ENCODE results near the gene RANBP1. TPM values are rescaled to one million over a fixed set of nuclear protein-coding genes. Genes with fewer than 3 reads are reported as not detected.

The RANBP1 gene
- polyA plus RNA-seq, 2 of the 4 experiments (the other 2 are of a cell fraction), result 239 to 338 TPM

GRCh38 chr22:20136603-20136873, 20.6 kb downstream of the RANBP1 start:
- no peaks in the 10 kb centered on the region for H3K9me3 ChIP-seq
- ATAC-seq, result no peak
- H3K4me2 ChIP-seq, result no peak overlapping the region
- no peak overlapping the region for H3K27ac ChIP-seq
- no peak for TF ChIP-seq PBX3 (IDR thresholded peaks at IDR 0.05)
- TF ChIP-seq JUN (IDR thresholded peaks at IDR 0.05), result no peak
- TF ChIP-seq TP53 (CRISPR knock-in tag; IDR thresholded peaks at IDR 0.05), result no peak
- TF ChIP-seq CBX8 (IDR thresholded peaks at IDR 0.05), result no peak
- TF ChIP-seq, protein P1, sequence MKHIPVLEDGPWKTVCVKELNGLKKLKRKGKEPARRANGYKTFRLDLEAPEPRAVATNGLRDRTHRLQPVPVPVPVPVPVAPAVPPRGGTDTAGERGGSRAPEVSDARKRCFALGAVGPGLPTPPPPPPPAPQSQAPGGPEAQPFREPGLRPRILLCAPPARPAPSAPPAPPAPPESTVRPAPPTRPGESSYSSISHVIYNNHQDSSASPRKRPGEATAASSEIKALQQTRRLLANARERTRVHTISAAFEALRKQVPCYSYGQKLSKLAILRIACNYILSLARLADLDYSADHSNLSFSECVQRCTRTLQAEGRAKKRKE (CRISPR knock-in tag; IDR thresholded peaks at IDR 0.05; ENCODE audit: low read depth), result no peak
- TF ChIP-seq EP300 (IDR thresholded peaks at IDR 0.05), result no peak
- no peak for TF ChIP-seq RNF2 (IDR thresholded peaks at IDR 0.05; ENCODE audit: borderline replicate concordance, low read depth)
- TF ChIP-seq, protein P2, sequence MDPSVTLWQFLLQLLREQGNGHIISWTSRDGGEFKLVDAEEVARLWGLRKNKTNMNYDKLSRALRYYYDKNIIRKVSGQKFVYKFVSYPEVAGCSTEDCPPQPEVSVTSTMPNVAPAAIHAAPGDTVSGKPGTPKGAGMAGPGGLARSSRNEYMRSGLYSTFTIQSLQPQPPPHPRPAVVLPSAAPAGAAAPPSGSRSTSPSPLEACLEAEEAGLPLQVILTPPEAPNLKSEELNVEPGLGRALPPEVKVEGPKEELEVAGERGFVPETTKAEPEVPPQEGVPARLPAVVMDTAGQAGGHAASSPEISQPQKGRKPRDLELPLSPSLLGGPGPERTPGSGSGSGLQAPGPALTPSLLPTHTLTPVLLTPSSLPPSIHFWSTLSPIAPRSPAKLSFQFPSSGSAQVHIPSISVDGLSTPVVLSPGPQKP (IDR thresholded peaks at IDR 0.05; ENCODE audit: low read depth, low read length), result no peak
- TF ChIP-seq CHD2 (IDR thresholded peaks at IDR 0.05; ENCODE audit: low read length, partially characterized antibody), result no peak
- TF ChIP-seq CTCF (IDR thresholded peaks at IDR 0.05), result no peak
- TF ChIP-seq HEYL (CRISPR knock-in tag; IDR thresholded peaks at IDR 0.05), result no peak
- no peak for TF ChIP-seq MYC (IDR thresholded peaks at IDR 0.05; ENCODE audit: borderline replicate concordance, low read length)
- no peak for TF ChIP-seq ZNF302 (CRISPR knock-in tag; IDR thresholded peaks at IDR 0.05)
- TF ChIP-seq ZC3H11A (IDR thresholded peaks at IDR 0.05), result no peak
- no peak for TF ChIP-seq RARB (CRISPR knock-in tag; IDR thresholded peaks at IDR 0.05)
- TF ChIP-seq POLR2A (IDR thresholded peaks at IDR 0.05; ENCODE audit: low read length), result no peak
- peaks cover 7% of the 10 kb centered on the region; the same call in 1 of the 3 replicates for H3K4me1 ChIP-seq
- ChIA-PET CTCF (interaction anchor here (1.4 kb wide), 1 partner anchor 20 kb away, joined by 3 read pairs; no protein-coding TSS in a partner anchor), POLR2A (no interaction called here)
- no peak for FAIRE-seq
- DNase-seq (ENCODE audit: low read depth in 1 of 2, low spot score in 1 of 2), result no peak
- H3K4me3 ChIP-seq, result no peak overlapping the region
- WGBS (ENCODE audit: missing lambda C conversion rate), result 92% methylated on average over 5 of the region's 5 CpGs

DNA sequence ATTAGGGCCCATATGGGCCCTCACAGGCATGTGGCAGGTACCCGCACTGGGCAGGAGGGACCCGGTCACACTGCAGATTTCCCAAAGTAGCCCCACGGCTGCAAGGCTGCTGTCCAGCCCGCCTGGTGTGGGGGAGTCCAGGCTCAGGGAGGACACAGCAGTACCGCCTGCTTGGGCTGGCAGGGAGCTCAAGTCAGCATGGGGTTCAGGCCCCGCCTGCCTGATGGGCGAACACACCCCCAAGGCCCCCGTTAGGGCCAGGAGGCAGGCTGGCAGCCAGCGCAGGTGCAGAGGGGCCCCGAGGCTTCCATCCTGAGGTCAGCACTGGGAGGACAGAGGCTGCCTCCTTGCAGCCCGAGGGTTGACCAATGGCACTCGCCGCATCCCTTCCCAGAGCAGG, 21.2 kb downstream of the RANBP1 start:
- WGBS (ENCODE audit: missing lambda C conversion rate), result 87% methylated on average over 3 of the region's 13 CpGs
- POLR2A ChIA-PET, result no interaction called here
- no peak for FAIRE-seq

More for the DNA sequence above, 21.2 kb downstream of the RANBP1 start:
- Histone ChIP-seq H3K4me1 (peaks cover 7% of the 10 kb centered on the region; the same call in 1 of the 3 replicates), H3K4me3 (no peak overlapping the region), H3K9me3 (no peaks in the 10 kb centered on the region), H3K27ac (no peak overlapping the region), H3K4me2 (no peak overlapping the region)
- CTCF ChIA-PET, result interaction anchor here (1.4 to 1.5 kb wide), 2 partner anchors 19 to 20 kb away, joined by 3 to 4 read pairs; no protein-coding TSS in a partner anchor
- DNase-seq (ENCODE audit: low read depth in 1 of 2, low spot score in 1 of 2) (no peak), ATAC-seq (no peak)
- no peak for TF ChIP-seq HOXB5 (CRISPR knock-in tag; IDR thresholded peaks at IDR 0.05)
- no peak for TF ChIP-seq SREBF2 (IDR thresholded peaks at IDR 0.05)
- TF ChIP-seq RCOR1 (IDR thresholded peaks at IDR 0.05; ENCODE audit: low read depth, low read length), result no peak
- no peak for TF ChIP-seq NFE2L2 (conservative IDR thresholded peaks at IDR 0.05; ENCODE audit: low read length)
- no peak for TF ChIP-seq MAX (IDR thresholded peaks at IDR 0.05)
- no peak for TF ChIP-seq JUN (IDR thresholded peaks at IDR 0.05)
- TF ChIP-seq HOXA7 (CRISPR knock-in tag; IDR thresholded peaks at IDR 0.05), result no peak
